ENCODE measurements around the gene CTSC.

DNA sequence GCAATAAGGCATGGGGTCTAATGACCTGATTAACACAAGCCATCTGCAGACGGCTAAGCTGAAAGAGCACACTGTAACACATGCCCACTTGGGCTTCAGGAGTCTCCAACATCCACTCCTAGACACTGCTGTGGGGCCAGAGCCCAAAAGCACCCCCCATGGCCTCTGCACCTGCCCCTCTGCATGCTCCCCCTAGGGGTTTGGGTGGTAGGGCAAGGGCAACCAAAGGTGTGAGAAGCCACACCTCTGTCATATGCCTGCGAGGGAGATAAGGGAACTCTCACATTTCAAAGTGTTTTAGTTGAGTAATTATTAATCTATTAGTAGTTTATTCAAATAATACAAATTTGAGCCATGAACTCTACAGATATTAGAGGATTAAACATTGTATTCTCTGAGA, 30.8 kb downstream of the CTSC start:
- TF ChIP-seq GATA3 (IDR thresholded peaks at IDR 0.05; ENCODE audit: low read depth, low read length) = no peak
- TF ChIP-seq GATA2 (IDR thresholded peaks at IDR 0.05; ENCODE audit: low read depth, low read length) = no peak
